SK-N-SH (cell line): ENCODE measurements around the gene RNF180. TPM values are rescaled to one million over a fixed set of nuclear protein-coding genes. Genes with fewer than 3 reads are reported as not detected.

Experiments
- CTCF ChIA-PET: fragments of 300-600, 350-600 bp; formaldehyde crosslinking; extraction: SDS; loops from one replicate; lab custom pipeline; 2021; lab: Yijun Ruan, JAX
- POLR2A ChIA-PET: fragments of 350-600 bp; sonication (Branson Sonifier 250); formaldehyde crosslinking; extraction: SDS; loops from one replicate; lab custom pipeline; 2020; ENCODE audit warnings: antibody characterized with exemption, inconsistent platforms; lab: Yijun Ruan, JAX
- DNase-seq: peaks from one replicate; pipeline ENCODE4 v3.0.0; 2012
- H2AFZ ChIP-seq: fragments of 200-600 bp; sonication (generic); 2 replicates; pipeline ENCODE4 v1.8.1; 2016; ENCODE audit warnings: antibody characterized with exemption, mild to moderate bottlenecking, low read depth
- H3F3A ChIP-seq: fragments of 200-600 bp; sonication (generic); replicated peaks from 2 replicates; pipeline ENCODE3; 2016; ENCODE audit warnings: antibody characterized with exemption, mild to moderate bottlenecking; ENCODE audit not compliant: insufficient read depth
- H3K27ac ChIP-seq, 2 experiments: fragments of 200-500 bp in 1 of 2; fragments of 200-600 bp in 1 of 2; sonication (Bioruptor generic) in 1 of 2; sonication (generic), shearing (Covaris generic) in 1 of 2; 2 replicates each; pipeline versions ENCODE4 v1.5.1 to v1.6.1; 2014 to 2016; ENCODE audit warnings: low read depth in 2 of 2, inconsistent platforms in 1 of 2, low read length in 1 of 2, mild to moderate bottlenecking in 1 of 2, mixed read lengths in 1 of 2
- H3K27me3 ChIP-seq: fragments of 200-600 bp; sonication (generic), shearing (Covaris generic); 2 replicates; pipeline ENCODE4 v1.6.1; 2016; ENCODE audit warnings: mixed run types; ENCODE audit not compliant: insufficient read depth
- H3K36me3 ChIP-seq, 2 experiments: fragments of 200-500 bp in 1 of 2; fragments of 200-600 bp in 1 of 2; sonication (Bioruptor generic) in 1 of 2; sonication (generic) in 1 of 2; replicated peaks in 1 of 2; 2 replicates each; pipeline versions ENCODE3 to v1.5.1; 2014 to 2016; ENCODE audit warnings: low read length in 1 of 2, mild to moderate bottlenecking in 1 of 2; ENCODE audit not compliant: insufficient read depth in 2 of 2, control insufficient read depth in 1 of 2
- H3K4me1 ChIP-seq, 2 experiments: fragments of 200-500 bp in 1 of 2; fragments of 200-600 bp in 1 of 2; sonication (Bioruptor generic) in 1 of 2; sonication (generic), shearing (Covaris generic) in 1 of 2; 2 replicates each; pipeline versions ENCODE4 v1.5.1 to v1.6.1; 2014 to 2016; ENCODE audit warnings: low read depth in 1 of 2, low read length in 1 of 2, mixed run types in 1 of 2; ENCODE audit not compliant: insufficient read depth in 2 of 2, control insufficient read depth in 1 of 2
- H3K4me2 ChIP-seq: fragments of 200-600 bp; sonication (generic), shearing (Covaris generic); 2 replicates; pipeline ENCODE4 v1.6.1; 2017; ENCODE audit warnings: mixed run types
- H3K4me3 ChIP-seq, 2 experiments: fragments of 200-500 bp in 1 of 2; fragments of 200-600 bp in 1 of 2; sonication (Bioruptor generic) in 1 of 2; sonication (generic), shearing (Covaris generic) in 1 of 2; 2 replicates each; pipeline versions ENCODE4 v1.5.1 to v1.8.1; 2014 to 2016; ENCODE audit warnings: low read depth in 2 of 2, inconsistent platforms in 1 of 2, low read length in 1 of 2, mild to moderate bottlenecking in 1 of 2, mixed read lengths in 1 of 2, moderate library complexity in 1 of 2
- H3K79me2 ChIP-seq: fragments of 200-600 bp; sonication (generic); 2 replicates; pipeline ENCODE4 v1.8.1; 2017; ENCODE audit warnings: mild to moderate bottlenecking; ENCODE audit not compliant: insufficient read depth
- H3K9ac ChIP-seq: fragments of 200-600 bp; sonication (generic); 2 replicates; pipeline ENCODE4 v1.6.1; 2017; ENCODE audit warnings: mixed run types
- H3K9me2 ChIP-seq: fragments of 200-600 bp; sonication (generic); 2 replicates; pipeline ENCODE4 v1.6.1; 2017; ENCODE audit warnings: mixed run types
- H3K9me3 ChIP-seq: fragments of 200-600 bp; sonication (generic); 2 replicates; pipeline ENCODE4 v1.6.1; 2017; ENCODE audit warnings: mixed run types, mild to moderate bottlenecking, moderate library complexity
- H4K20me1 ChIP-seq: fragments of 200-600 bp; sonication (generic); 2 replicates; pipeline ENCODE4 v1.6.1; 2017; ENCODE audit warnings: mild to moderate bottlenecking, mixed run types; ENCODE audit not compliant: insufficient read depth
- CHD2 ChIP-seq: fragments of 150-350 bp; IDR thresholded peaks from 2 replicates; pipeline ENCODE4 v1.6.1; 2018; ENCODE audit warnings: low read length; ENCODE audit not compliant: partially characterized antibody
- ELF1 ChIP-seq: IDR thresholded peaks from 2 replicates; pipeline ENCODE4 v1.4.0; 2012
- EP300 ChIP-seq, 2 experiments: IDR thresholded peaks; 2 replicates each; pipeline versions ENCODE4 v1.4.0 to v1.6.1; 2012; ENCODE audit warnings: borderline replicate concordance in 1 of 2, low read depth in 1 of 2, low read length in 1 of 2
- EZH2phosphoT487 ChIP-seq: fragments of 200-600 bp; sonication (generic); IDR thresholded peaks from 2 replicates; pipeline ENCODE4 v1.6.1; 2017; ENCODE audit warnings: low read depth, mixed run types, mild to moderate bottlenecking, antibody characterized with exemption, moderate library complexity, borderline replicate concordance
- FOSL2 ChIP-seq: IDR thresholded peaks from 2 replicates; pipeline ENCODE4 v1.4.0; 2012; ENCODE audit warnings: low read depth, mild to moderate bottlenecking, moderate library complexity, borderline replicate concordance
- FOXJ3 ChIP-seq: sonication (generic); formaldehyde crosslinking; IDR thresholded peaks from 2 replicates; pipeline ENCODE4 v1.5.1; 2020; ENCODE audit warnings: mild to moderate bottlenecking, missing genetic modification reagents
- GABPA ChIP-seq: IDR thresholded peaks from 2 replicates; pipeline ENCODE4 v1.4.0; 2012; ENCODE audit warnings: low read depth, mild to moderate bottlenecking
- MEF2A ChIP-seq: IDR thresholded peaks from 2 replicates; pipeline ENCODE4 v1.4.0; 2012; ENCODE audit warnings: low read depth, borderline replicate concordance
- MXI1 ChIP-seq: IDR thresholded peaks from 2 replicates; pipeline ENCODE4 v1.6.1; 2012; ENCODE audit warnings: mild to moderate bottlenecking, low read depth, low read length, improper control_type of control experiment
- POLR2AphosphoS5 ChIP-seq: IDR thresholded peaks from 2 replicates; pipeline ENCODE4 v1.6.1; 2012; ENCODE audit warnings: low read depth, low read length
- RAD21 ChIP-seq: IDR thresholded peaks from 2 replicates; pipeline ENCODE4 v1.6.1; 2012; ENCODE audit warnings: mild to moderate bottlenecking, low read length
- RFX5 ChIP-seq: IDR thresholded peaks from 2 replicates; pipeline ENCODE4 v1.6.1; 2012; ENCODE audit warnings: mild to moderate bottlenecking, improper control_type of control experiment, low read length
- RXRA ChIP-seq: IDR thresholded peaks from 2 replicates; pipeline ENCODE4 v1.4.0; 2012; ENCODE audit warnings: low read depth, mild to moderate bottlenecking, borderline replicate concordance
- YY1 ChIP-seq: IDR thresholded peaks from 2 replicates; pipeline ENCODE4 v1.4.0; 2012; ENCODE audit warnings: low read depth, mild to moderate bottlenecking
- WGBS: methylation state at CpG from one replicate; pipeline ENCODE4 v1.1.6; 2017; ENCODE audit warnings: low lambda C conversion rate; 5-methylcytosine and 5-hydroxymethylcytosine counted together
- polyA plus RNA-seq, 3 experiments: library from polyadenylated mRNA; depleted of rRNA; stranded (reverse); fragments of >200 nt; gene quantifications; 2 replicates each; pipeline ENCODE4 v1.2.3, GENCODE V29; 2012
- TF ChIP-seq, protein P1 (sequence below): fragments of 150-350 bp; IDR thresholded peaks from 2 replicates; pipeline ENCODE4 v1.6.1; 2016; ENCODE audit warnings: mild to moderate bottlenecking, low read depth, low read length
- TF ChIP-seq, protein P2 (sequence below): IDR thresholded peaks from 2 replicates; pipeline ENCODE4 v1.4.0; 2012; ENCODE audit warnings: low read depth
- TF ChIP-seq, protein P3 (sequence below): fragments of 150-350 bp; IDR thresholded peaks from 2 replicates; pipeline ENCODE4 v1.6.1; 2017; ENCODE audit warnings: antibody characterized with exemption, low read length, low read depth, borderline replicate concordance
- TF ChIP-seq, protein P4 (sequence below): fragments of 200-600 bp; sonication (generic); IDR thresholded peaks from 2 replicates; pipeline ENCODE4 v1.6.1; 2017; ENCODE audit warnings: antibody characterized with exemption, mild to moderate bottlenecking, moderate library complexity
- TF ChIP-seq, protein P5 (sequence below): IDR thresholded peaks from 2 replicates; pipeline ENCODE4; 2012
- TF ChIP-seq, protein P6 (sequence below): IDR thresholded peaks from 2 replicates; pipeline ENCODE4 v1.4.0; 2012; ENCODE audit warnings: low read depth, borderline replicate concordance

The RNF180 gene, protein sequence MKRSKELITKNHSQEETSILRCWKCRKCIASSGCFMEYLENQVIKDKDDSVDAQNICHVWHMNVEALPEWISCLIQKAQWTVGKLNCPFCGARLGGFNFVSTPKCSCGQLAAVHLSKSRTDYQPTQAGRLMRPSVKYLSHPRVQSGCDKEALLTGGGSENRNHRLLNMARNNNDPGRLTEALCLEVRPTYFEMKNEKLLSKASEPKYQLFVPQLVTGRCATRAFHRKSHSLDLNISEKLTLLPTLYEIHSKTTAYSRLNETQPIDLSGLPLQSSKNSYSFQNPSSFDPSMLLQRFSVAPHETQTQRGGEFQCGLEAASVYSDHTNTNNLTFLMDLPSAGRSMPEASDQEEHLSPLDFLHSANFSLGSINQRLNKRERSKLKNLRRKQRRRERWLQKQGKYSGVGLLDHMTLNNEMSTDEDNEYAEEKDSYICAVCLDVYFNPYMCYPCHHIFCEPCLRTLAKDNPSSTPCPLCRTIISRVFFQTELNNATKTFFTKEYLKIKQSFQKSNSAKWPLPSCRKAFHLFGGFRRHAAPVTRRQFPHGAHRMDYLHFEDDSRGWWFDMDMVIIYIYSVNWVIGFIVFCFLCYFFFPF
- polyA plus RNA-seq (2012; rRNA removed) = 0.02 and 0.05 TPM in 2 replicates
- polyA plus RNA-seq (2012; cell fraction: cytosol; rRNA removed) = 0.04 and 0.05 TPM in 2 replicates
- polyA plus RNA-seq (2012; cell fraction: nucleus; rRNA removed) = 0.11 and 0.14 TPM in 2 replicates

DNA sequence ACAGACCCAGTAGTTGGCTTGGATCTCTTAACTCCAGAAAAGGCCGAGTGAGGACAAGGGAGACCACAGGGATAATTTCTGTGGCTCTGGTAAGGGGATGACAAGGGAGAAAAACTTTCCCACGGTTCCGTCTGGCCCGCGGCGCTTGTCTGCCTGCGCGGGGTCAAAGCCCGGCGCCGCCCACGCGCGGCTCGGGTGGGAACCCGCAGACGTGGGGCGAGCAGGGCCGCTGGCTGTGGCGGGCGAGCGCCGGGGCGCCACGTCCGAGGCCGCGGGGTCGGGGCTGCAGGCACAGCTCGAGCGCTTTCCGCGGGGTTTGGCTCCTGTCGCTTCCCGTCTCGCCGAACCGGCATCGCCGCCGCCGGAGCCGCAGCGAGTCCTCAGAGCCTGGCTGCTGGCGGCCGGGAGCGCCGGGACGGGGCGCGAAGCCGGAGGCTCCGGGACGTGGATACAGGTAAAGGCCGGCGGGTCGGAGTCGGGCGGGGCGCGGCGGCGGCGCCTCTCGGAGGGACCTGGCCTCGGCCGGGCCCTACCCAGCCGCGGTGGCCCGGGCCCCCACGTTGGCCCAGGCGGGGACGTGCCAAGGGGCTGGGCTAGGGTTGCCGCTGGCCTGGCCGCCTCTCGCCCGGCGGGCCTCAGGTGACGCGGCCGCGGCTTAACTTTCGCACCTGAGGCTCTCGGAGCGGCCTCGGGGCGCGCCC lies at the start of gene RNF180:
RNF180 (plus strand) TSS at position 344 of the 701 bp plus-strand sequence. CDS start 34,965 bp downstream, outside the sequence.
- H3F3A ChIP-seq = no peaks in the 10 kb centered on the region
- no peaks in the 10 kb centered on the region for H3K9me2 ChIP-seq
- ChIA-PET POLR2A (no interaction called here), CTCF (interaction anchor here (1.0 kb wide), 1 partner anchor 17 kb away, joined by 3 read pairs; no protein-coding TSS in a partner anchor)
- peaks cover 0 to 4% of the 10 kb centered on the region in 2 experiments; a peak in 1 of 4 replicates for H3K4me1 ChIP-seq
- H3K9me3 ChIP-seq = no peaks in the 10 kb centered on the region
- peak; percentile 65 for DNase-seq
- peaks cover 50% of the 10 kb centered on the region for H3K27me3 ChIP-seq
- H3K9ac ChIP-seq = no peak within 1 kb of the TSS
- WGBS = 0% methylated on average over 1 of the region's 88 CpGs
- H2AFZ ChIP-seq = peak within 1 kb of the TSS; percentile 73; the same call in 1 of the 2 replicates
- peak within 1 kb of the TSS; percentile 72 for H3K4me2 ChIP-seq
- TF ChIP-seq MEF2A = no peak
- TF ChIP-seq FOSL2 = no peak
- no peak for TF ChIP-seq EP300 (IDR thresholded peaks at IDR 0.05; ENCODE audit: borderline replicate concordance in 1 of 2, low read depth in 1 of 2, low read length in 1 of 2)
- TF ChIP-seq, protein P1, sequence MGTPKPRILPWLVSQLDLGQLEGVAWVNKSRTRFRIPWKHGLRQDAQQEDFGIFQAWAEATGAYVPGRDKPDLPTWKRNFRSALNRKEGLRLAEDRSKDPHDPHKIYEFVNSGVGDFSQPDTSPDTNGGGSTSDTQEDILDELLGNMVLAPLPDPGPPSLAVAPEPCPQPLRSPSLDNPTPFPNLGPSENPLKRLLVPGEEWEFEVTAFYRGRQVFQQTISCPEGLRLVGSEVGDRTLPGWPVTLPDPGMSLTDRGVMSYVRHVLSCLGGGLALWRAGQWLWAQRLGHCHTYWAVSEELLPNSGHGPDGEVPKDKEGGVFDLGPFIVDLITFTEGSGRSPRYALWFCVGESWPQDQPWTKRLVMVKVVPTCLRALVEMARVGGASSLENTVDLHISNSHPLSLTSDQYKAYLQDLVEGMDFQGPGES = no peak
- TF ChIP-seq, protein P2, sequence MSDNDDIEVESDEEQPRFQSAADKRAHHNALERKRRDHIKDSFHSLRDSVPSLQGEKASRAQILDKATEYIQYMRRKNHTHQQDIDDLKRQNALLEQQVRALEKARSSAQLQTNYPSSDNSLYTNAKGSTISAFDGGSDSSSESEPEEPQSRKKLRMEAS = no peak
- no peak for TF ChIP-seq FOXJ3
- TF ChIP-seq RXRA = no peak
- TF ChIP-seq, protein P3, sequence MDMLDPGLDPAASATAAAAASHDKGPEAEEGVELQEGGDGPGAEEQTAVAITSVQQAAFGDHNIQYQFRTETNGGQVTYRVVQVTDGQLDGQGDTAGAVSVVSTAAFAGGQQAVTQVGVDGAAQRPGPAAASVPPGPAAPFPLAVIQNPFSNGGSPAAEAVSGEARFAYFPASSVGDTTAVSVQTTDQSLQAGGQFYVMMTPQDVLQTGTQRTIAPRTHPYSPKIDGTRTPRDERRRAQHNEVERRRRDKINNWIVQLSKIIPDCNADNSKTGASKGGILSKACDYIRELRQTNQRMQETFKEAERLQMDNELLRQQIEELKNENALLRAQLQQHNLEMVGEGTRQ = no peak
- no peak for TF ChIP-seq CHD2
- no peak for TF ChIP-seq POLR2AphosphoS5
- TF ChIP-seq, protein P4, sequence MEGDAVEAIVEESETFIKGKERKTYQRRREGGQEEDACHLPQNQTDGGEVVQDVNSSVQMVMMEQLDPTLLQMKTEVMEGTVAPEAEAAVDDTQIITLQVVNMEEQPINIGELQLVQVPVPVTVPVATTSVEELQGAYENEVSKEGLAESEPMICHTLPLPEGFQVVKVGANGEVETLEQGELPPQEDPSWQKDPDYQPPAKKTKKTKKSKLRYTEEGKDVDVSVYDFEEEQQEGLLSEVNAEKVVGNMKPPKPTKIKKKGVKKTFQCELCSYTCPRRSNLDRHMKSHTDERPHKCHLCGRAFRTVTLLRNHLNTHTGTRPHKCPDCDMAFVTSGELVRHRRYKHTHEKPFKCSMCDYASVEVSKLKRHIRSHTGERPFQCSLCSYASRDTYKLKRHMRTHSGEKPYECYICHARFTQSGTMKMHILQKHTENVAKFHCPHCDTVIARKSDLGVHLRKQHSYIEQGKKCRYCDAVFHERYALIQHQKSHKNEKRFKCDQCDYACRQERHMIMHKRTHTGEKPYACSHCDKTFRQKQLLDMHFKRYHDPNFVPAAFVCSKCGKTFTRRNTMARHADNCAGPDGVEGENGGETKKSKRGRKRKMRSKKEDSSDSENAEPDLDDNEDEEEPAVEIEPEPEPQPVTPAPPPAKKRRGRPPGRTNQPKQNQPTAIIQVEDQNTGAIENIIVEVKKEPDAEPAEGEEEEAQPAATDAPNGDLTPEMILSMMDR = no peak
- TF ChIP-seq ELF1 = no peak
- no peak for TF ChIP-seq YY1
- no peak for TF ChIP-seq MXI1
- no peak for TF ChIP-seq GABPA
- no peak for TF ChIP-seq RFX5
- TF ChIP-seq EZH2phosphoT487 = no peak
- TF ChIP-seq, protein P5, sequence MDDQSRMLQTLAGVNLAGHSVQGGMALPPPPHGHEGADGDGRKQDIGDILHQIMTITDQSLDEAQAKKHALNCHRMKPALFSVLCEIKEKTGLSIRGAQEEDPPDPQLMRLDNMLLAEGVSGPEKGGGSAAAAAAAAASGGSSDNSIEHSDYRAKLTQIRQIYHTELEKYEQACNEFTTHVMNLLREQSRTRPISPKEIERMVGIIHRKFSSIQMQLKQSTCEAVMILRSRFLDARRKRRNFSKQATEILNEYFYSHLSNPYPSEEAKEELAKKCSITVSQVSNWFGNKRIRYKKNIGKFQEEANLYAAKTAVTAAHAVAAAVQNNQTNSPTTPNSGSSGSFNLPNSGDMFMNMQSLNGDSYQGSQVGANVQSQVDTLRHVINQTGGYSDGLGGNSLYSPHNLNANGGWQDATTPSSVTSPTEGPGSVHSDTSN = no peak
- TF ChIP-seq, protein P6, sequence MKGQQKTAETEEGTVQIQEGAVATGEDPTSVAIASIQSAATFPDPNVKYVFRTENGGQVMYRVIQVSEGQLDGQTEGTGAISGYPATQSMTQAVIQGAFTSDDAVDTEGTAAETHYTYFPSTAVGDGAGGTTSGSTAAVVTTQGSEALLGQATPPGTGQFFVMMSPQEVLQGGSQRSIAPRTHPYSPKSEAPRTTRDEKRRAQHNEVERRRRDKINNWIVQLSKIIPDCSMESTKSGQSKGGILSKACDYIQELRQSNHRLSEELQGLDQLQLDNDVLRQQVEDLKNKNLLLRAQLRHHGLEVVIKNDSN = no peak
- TF ChIP-seq RAD21 = no peak
- no peak within 1 kb of the TSS for H3K27ac ChIP-seq
- H4K20me1 ChIP-seq = no peaks in the 10 kb centered on the region
- peak within 1 kb of the TSS; percentile 45 to 58 for H3K4me3 ChIP-seq
- no peaks in the 10 kb centered on the region for H3K79me2 ChIP-seq
- no peaks in the 10 kb centered on the region for H3K36me3 ChIP-seq
